HG03558 (cell line): ENCODE data around the gene MAGOHB.
"Not testable (repeated sequence)": the region's sequence is repeated elsewhere in the genome, so short reads cannot be mapped to it uniquely, and the experiment has no call there.

Experiments used
- ATAC-seq: cut with Tn5 transposase; IDR thresholded peaks from one replicate; pipeline ENCODE4 v1.9.1; 2021; ENCODE audit warnings: moderate number of reproducible peaks; ENCODE audit not compliant: unreplicated experiment; ENCODE audit errors: extremely low read depth

MAGOHB gene

DNA sequence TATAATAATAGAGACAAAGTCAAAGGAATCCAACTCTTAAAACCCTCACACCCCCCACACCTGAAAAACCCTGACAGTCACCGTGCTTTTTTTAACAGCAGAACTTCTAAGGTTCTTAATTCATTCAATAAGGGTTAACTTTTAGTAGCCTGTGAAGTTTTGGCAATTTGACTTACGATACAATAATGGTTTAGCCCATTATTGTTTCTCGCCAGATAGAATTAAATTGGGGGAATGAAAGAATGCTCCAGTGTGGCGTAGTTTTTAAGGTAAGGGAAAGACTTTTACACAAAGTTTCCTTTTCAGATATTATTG lies 604 bp upstream of the MAGOHB start:
- no peak for ATAC-seq

DNA sequence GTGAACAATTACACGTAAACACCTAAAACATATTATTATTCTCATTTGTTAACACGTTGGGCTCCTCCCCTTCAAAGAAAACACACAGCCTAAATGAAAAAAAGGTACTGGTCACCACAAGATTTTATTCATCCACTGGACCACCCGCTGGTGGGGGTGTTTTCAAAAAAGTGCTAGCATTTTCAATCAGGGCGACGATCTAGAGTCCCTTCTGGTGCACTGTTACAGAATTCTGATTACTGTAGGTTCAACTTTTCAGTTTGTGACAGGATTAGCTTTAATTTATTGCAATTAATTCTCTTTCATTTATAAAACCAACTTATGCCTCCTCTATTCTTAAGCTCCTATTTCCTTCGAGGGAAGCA lies 443 bp downstream of the MAGOHB start:
- no peak for ATAC-seq

DNA sequence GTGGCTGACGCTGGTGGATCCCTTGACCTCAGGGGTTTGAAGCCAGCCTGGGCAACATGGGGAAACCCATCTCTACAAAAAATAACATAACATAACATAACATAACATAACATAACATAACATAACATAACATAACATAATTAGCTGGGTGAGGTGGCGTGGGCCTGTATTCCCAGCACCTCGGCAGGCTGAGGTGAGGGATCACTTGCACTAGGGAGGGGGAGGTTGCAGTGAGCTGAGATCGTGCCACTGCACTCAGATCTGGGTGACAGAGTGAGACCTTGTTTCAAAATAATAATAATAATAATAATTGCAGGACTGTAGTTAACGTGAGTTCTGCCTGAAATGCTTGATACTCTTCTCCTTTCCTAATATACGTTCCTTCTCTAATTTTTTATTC lies 1.3 kb downstream of the MAGOHB start:
- ATAC-seq, result no peak

DNA sequence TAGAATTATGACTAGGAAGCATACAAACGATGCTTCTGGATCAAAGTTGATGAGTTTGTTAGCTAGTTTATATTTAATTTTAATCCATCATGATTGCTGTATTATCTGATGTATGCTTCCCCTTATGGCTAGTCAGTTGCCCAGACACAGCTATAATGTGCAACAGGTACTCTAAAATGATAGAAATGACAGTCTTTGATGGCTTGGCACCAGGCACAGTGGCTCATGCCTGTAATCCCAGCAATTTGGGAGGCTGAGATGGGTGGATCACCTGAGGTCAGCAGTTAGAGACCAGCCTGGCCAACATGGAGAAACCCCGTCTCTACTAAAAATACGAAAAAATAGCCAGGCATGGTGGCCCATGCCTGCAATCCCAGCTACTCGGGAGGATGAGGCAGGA lies 2.2 kb downstream of the MAGOHB start:
- not testable (repeated sequence) for ATAC-seq

DNA sequence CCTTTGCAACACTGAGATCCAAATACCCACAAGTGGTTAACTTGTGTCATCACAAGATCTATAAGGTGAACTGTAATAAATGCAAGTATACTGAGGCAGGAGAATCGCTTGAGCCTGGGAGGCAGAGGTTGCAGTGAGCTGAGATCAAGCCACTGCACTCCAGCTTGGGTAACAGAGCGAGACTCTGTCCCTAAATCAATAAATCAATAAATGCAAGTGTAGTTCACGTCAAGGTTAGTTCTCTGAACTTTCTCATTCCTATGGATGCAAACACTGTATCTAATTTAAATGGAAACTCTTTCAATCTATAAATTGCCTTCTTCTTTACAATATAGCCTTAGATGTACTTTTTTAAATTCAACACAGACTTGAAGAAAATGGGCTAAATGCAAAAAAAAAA lies 3.2 kb downstream of the MAGOHB start:
- ATAC-seq, result no peak

DNA sequence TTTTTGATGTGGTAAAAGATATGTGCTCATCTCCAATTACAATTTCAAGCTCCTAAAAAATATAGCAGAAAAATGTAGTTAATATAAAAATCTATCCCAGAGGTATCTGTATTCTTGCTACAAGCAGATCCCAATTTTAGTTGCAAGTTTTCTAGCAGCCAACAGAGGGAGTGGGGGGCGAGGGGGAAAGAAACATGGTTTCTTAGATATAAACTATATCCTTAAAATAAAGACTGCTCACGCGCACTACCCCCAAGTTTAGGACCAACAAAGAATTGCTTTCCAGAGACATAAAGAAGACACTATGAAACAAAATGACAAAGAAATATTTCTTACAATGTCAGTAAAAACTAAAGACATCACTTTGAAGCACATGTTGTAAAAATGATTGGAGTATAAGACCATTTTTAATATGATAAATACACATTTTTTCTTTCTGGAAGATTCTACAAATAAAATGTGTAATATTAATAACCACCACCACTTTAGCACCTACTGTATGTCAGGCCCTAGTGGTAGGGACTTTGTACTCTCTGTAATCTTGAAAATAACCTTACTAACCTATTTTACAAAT lies 5.4 kb downstream of the MAGOHB start:
- no peak for ATAC-seq

DNA sequence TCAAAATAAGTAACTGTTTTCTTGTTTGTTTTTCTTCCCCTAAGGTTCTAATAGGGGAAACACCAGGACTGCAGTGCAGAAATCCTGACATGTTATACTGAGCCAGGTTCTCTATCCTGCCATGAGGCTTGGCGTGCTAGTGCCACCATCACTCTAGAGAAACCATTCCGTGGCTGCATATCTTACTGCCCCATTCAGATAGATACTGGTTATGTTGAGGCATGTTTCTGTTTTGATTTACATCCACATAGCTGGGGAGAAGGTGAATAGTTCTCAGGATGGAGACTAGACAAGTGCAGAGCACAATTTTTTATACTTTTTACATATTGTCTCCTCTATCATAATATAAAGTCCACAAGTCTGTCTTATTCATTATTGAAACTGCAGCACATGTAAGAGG lies 11.5 kb downstream of the MAGOHB start:
- no peak for ATAC-seq

DNA sequence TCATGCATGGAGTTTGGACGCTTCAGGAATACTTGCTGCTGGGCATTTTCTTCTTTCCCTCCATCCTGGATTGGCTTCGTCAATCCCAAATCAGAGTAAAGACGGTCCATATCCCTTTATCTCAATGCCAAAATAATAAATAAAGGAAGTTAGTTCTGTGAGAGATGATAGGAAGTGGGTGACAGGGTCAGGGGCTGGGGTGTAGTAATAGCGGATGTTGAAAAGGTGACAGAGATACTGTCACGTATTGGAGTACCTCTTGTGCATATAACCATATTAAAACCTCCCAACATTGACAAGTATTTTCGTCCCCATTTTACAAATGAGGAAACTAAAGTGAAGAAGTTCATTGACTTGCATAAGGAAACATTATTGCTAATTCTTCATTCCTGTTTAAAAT lies 12.4 kb downstream of the MAGOHB start:
- no peak for ATAC-seq

DNA sequence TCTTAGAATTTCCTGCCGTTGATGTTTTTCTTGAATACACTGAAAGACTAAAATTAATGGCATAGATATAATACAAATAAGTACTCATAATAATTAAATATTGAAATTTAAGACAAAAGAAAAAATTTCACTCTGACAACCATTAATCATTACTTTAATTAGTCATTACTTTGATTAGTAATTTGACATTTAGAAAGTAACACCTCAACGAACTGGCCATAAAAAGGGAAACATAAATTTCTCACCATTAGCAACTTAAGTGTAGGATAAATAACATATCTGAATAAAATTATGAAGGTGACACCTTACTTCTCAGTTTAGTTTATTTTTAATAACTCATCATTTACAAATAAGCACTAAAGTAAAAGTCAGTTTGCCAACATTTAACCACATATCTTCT lies 17.5 kb downstream of the MAGOHB start:
- ATAC-seq, result no peak

DNA sequence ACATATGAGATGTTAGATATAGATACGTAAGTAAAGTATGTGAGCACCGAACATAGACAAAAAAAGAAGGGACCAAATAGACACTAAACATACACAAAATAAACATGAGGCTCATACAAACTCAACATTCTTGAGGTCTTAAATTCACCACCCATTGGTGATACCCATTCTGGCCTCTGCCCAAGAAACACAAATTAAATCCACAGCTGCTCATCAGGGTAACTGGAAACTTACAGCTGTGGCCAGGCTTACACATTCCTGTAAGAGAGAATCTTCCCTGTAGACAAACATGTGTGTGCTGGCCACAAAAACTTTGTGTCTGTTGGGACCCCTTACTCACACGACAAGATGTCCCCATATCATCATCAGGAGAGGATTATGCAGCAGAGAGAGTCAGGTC lies 22.4 kb downstream of the MAGOHB start:
- ATAC-seq, result no peak

DNA sequence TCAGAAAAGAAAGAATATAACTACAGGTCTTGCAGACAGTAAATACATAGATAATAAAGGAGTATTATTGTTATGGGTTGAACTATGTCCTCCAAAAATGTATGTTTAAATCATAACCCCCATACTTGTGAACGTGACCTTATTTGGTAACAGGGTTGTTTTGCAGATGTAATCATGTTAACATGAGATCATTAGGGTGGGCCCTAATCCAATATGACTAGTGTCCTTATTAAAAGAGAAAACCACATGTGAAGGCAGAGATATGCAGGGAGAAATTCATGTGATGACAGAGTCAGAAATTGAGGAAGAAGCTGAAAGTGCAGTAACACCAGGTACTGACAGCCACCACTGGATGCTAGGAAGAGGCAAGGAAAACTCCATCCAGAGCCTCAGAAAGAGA lies 29.0 kb downstream of the MAGOHB start:
- no peak for ATAC-seq

DNA sequence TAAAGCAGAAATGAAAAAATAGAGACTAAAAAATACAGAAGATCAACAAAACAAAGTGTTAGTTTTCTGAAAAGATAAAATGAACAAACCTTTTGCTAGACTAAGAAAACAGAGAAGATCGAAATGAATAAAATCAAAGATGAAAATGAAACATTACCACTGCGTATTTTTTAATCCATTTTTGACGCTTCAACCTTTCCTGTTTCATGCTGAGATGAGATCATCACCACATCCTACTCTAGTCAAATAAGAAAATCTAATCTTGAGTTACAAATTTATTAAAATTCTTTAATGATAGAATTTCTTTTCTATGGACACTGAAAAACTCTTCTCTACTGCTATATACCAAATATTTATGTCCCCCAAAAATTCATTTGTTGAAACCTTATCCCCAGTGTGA lies 30.7 kb downstream of the MAGOHB start:
- no peak for ATAC-seq

DNA sequence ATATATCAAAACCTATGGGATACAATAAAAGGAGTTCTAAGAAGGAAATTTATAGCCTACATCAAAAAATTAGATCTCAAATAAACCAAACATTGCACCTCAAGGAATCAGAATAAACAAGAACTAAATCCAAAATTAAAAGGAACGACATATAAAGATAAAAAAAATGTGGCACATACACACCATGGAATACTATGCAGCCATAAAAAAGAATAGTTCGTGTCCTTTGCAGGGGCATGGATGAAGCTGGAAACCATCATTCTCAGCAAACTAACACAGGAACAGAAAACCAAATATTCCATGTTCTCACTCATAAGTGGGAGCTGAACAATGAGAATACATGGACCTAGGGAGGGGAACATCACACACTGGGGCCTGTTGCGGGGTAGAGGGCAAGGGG lies 31.3 kb downstream of the MAGOHB start:
- not testable (repeated sequence) for ATAC-seq

DNA sequence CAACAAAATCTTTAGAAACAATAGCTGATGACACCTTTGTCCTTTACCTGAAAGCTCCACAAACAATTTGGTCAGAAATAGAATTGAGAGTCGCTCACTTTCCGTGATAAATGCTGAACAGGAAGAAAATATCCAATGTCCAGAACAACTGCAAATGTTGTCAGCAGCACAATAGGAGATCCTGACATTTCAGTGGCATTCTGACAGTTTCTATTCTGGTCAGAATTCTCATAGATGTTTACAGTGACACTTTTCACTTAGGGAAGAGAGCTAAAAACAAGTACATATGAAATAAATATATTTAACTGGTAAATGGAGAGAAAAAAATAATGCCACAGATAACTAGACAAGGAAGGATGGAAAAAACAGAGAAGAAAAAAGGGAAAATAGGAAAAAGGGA lies 39.1 kb downstream of the MAGOHB start:
- ATAC-seq, result no peak

DNA sequence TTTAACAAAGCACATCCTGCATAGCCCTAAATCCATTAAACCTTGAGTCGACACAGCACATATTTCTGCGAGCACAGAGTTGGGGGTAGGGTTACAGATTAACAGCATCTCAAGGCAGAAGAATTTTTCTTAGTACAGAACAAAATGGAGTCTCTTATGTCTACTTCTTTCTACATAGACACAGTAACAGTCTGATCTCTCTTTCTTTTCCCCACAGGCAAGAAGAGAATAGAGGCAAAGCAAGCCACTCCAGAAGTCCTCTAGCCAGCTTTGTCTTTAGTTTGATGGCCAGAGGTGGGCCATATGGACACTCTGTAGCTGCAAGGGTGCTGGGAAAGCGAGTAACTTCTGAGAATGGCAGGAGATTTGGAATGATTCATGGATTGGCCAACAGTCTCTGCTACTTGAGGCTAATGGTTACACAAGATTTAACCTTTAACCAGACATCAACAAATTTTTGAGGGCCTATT lies 41.4 kb downstream of the MAGOHB start:
- not testable (repeated sequence) for ATAC-seq

DNA sequence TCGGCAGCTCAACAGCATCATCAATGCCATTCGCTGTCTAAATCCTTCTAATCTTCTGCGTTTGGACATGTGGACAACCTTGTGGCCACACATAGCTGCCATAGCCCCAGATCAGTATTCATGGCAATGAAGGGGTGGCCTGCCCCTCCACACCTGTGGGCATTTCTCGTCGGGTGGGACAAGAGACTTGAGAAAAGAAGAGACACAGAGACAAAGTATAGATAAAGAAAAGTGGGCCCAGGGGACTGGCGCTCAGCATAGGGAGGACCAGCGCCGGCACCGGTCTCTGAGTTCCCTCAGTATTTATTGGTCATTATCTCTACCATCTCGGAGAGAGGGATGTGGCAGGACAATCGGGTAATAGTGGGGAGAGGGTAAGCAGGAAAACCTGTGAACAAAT lies 42.3 kb downstream of the MAGOHB start:
- ATAC-seq, result no peak

DNA sequence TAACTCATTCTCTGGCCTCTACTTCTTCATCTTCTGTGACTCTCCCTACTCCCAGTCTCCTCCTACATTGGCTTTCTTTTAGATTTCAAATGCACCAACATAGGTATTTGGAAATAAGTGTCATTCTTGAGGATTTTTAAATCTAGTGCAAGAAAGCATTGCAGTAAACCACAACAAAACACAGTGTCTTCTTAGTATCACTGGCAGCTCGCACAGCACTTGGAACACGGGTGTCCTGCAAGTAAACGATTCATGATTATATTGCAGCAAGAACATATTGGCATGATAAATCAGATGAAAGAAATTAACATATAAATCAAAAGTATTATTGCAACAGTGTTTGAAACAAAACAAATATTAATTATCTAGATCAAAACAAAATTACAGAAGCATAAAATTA lies 45.6 kb downstream of the MAGOHB start:
- no peak for ATAC-seq

DNA sequence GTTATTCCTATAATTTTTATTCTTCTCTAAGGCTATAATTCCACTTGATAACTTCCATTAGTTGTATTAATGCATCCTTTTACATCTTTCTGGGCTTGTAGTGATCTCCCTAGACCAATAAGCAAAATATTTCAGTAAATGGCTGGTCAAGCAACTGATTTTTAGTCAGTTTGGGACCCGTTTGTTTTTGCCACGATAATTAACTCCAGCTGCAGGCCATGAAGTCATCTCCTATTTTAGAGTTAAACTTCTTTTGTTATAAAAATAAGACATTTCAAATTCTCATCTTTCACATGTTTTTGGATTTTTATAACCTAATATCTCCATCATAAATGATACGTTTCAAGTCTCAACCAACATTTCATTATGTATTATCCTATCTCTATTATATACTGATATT lies 49.4 kb downstream of the MAGOHB start:
- no peak for ATAC-seq

DNA sequence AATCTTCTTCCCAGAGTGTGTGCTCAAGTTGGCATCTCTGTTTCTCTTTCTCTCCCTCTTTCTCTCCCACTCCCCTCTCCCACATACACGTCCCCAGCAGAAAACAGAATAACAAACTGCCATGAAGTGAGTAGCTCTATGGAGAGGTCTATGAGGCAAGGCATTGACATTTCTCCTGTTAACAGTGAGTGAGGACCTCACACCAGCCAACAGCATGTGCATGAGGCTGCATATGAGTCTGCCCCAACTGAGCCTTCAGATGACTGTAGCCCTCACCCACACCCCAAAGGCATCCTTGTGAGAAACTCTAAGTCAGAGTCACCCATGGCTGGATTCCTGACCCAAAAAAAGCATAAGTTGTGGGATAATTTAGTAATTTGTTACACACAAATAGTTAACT lies 50.4 kb downstream of the MAGOHB start:
- ATAC-seq, result no peak

DNA sequence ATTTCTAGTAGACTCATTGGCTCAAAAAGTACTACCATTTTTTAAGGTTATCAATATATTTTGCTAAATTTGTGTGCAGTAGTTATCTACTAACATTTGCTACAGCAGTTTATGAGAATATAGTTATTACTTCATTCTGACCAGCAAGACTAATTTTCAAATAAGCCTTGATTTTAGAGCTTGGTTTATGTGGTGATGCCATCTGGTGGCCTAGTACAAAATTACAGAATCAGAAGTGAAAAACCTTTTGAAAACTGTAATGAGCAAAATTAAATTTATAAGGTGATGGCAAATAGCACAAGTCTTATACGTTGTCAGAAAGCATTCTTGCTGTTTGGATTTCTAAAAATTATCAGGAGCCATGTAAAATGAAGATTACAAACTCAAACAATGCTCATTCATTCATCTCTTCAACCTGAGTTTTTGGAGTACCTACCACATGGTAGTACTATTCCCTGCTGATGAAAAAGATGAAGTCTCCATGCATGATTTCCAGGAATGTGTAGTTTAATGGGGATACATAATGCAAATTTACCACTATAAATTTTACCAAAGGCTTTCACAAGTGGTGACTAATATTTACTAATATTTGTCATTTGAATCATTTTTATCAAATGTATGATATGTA lies 51.0 kb downstream of the MAGOHB start:
- ATAC-seq, result no peak

DNA sequence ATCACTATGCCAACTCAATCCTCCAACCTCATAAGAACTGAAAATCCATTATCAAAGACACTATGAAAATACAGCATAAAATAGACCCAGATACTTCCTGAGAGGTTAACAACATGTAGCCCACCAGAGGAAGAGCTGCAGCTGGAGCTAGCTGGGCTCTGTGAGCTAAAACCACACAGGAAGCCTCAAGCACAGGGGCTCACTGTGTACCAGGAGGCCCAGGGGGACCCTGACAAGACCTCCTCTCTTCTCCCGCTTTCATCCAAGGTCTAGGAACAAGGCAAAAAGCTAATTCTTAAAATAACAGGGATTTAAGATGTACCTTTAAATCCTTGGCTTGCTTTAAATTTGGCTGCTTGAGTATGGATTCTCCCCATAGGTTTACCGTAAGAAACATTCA lies 54.2 kb downstream of the MAGOHB start:
- ATAC-seq, result no peak

DNA sequence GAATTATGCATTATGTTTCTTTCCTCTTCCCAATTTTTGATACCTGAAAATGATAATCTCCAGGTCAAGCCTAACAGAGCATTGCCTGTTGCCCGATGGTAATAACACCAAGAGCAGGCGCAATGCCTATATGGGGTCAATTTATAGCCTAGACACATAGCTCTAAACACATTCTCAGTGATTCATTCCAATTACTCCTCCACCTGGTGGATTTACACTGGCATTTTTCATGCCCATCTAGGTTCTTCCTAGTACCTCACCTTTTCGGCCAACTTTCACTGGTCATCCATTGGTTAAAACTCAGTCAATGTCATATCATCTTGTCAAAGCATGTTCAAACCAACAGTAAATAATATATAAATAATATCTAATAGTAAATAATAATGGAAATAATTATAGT lies 54.6 kb downstream of the MAGOHB start:
- no peak for ATAC-seq

DNA sequence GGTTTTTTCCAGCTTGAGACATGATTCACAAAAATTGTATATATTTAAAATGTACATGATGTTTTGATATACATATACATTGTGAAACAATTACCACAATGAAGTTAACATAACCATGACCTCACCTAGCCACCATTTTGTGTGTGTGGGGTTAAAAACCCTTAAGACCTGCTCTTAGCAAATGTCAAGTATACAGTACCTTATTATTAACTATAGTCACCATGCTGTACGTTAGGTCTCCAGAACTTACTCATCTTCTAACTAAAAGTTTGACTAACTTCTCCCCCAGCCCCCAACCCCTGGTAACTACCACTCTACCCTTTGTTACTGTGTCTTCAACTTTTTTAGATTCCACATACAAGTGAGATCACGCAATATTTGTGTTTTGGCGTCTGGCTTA lies 55.1 kb downstream of the MAGOHB start:
- no peak for ATAC-seq
